Measurements from ENCODE around the gene ST6GALNAC4.
"Not testable (repeated sequence)": the region's sequence is repeated elsewhere in the genome, so short reads cannot be mapped to it uniquely, and the experiment has no call there.

The ST6GALNAC4 gene

GRCh38 chr9:127870153-127870491, 46.7 kb downstream of the ST6GALNAC4 start:
- not testable (repeated sequence) for DNase-seq (ENCODE audit: low read depth in 2 of 2)

GRCh38 chr9:127869310-127870152, 47.3 kb downstream of the ST6GALNAC4 start:
- DNase-seq (ENCODE audit: low read depth in 2 of 2): peak; percentile 69 to 81

GRCh38 chr9:127868278-127868902, 48.5 kb downstream of the ST6GALNAC4 start:
- DNase-seq (ENCODE audit: low read depth in 2 of 2): no peak

DNA sequence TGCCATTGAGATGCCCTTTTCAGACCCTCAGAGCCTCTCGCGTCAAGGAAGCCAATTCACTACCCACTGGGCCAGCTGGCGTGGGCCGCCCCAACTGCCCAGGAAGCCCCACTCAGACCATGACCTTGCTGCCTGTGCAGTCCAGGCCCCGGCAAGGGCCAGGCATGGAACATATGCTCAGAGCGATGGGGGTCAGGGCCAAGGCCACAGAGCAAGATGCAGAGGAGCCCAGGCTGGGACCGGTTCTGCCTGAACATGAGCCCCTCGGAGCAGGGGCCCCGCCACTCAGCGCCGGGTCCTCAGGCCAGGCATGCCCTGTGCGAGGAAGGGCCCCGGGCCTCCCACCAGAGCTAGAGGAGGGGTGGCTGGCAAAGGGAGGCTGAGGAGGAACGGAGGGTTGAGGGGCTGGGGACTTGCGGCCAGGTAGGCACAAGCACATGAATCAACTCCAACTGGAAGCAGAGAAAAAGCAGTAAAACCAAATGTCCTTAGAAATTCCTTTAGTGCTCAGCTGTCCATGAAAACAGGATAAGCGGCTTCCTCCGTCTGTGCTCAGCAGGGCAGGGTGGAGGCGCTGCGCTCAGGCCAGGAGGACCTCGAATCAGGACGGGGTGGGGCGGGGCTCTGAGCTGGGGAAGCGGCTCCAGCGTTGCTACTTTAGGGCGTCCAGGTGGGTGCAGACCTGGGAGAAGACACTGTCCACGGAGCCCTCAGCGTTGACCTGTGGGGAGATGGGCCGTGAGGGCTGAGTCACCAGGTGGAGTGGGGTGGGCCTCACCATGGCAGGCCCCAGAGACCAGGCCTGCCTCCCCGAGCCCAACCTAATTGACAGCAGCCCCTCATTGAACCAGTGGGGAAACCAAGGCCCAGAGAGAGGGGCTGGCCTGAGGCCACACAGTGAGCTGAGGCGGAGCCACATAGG, 49.2 kb downstream of the ST6GALNAC4 start:
- no peak for DNase-seq (ENCODE audit: low read depth in 2 of 2)

DNA sequence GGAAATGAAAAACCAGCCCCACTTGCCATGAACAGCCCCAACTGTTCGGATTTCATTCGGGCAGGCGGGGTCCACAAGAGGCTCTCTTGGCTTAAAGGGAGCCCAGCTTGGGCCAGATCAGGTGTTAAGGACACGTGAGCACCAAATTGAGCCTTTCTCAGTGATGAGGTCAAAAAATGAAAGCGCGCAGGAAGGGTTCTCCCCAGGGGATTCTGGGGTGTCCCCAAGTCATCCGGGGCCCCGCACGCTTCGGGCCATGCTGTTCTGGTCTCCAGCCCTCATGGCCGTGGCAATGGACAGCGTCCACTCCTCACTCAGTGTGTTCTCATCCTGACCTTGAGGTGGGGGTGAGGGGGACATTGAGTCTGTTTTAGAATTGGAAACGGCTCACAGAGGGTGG, 50.3 kb downstream of the ST6GALNAC4 start:
- DNase-seq (ENCODE audit: low read depth in 2 of 2): no peak

- peak; percentile 23 to 32 for DNase-seq (ENCODE audit: low read depth in 2 of 2)
These were observed 51.0 kb downstream of the ST6GALNAC4 start for GRCh38 chr9:127865645-127866464.

DNA sequence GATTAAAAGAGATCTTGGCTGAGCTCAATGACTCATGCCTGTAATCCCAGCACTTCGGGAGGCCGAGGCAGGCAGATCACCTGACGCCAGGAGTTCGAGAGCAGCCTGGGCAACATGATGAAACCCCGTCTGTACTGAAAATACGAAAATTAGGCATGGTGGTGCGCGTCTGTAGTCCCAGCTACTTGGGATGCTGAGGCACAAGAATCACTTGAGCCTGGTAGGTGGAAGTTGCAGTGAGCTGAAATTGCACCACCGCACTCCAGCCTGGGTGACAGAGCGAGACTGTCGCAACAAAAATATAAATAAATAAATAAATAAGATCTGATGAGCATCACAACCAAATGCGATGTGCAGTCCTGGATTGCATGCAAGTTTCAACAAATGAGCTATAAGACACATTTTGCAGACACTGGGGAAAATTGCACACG, 53.6 kb downstream of the ST6GALNAC4 start:
- DNase-seq (ENCODE audit: low read depth in 2 of 2): no peak

DNA sequence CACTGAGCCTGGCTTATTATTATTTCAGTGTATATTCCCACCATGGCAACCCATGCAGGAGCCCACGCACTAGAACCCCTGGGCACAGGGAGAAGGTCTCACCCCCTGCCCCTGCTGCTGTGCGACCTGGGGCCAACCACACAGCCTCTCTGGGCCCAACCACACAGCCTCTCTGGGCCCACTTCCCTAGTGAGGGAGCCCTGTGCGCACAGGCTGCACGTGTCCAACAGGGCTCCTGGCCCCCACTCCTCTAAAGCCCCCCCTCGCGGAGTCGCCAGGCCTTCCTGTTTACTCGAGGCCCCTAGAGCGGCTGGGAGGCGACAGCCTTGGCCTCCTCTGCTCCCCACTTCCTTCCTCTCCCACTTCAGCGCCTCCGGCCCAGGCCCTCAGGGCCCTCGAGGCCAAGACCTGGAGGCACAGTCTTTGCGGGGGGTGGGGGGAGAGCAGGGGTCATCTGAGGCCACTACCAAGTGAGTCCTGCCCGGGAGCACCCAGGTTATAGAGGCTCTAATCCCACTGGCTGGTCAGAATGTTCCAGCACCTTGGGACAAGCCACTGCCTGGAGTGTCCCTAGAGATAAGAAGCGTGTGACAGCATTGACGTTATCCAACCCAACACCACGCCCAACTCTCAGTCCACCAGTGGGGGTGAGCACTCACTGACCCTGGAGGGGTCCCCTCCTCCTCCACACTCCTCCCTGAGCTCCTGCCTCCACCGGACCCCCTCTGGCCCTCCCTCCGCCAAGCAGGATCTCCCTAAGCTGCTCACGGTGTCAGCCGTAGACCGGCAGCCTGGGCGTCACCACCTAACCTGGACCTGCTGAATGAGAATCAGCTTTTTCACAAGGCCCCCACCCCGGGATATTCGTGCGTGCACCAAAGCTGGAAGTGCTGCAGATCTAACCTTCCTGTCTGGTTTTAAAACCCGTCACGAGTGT, 54.5 kb downstream of the ST6GALNAC4 start:
- DNase-seq (ENCODE audit: low read depth in 2 of 2): no peak

DNA sequence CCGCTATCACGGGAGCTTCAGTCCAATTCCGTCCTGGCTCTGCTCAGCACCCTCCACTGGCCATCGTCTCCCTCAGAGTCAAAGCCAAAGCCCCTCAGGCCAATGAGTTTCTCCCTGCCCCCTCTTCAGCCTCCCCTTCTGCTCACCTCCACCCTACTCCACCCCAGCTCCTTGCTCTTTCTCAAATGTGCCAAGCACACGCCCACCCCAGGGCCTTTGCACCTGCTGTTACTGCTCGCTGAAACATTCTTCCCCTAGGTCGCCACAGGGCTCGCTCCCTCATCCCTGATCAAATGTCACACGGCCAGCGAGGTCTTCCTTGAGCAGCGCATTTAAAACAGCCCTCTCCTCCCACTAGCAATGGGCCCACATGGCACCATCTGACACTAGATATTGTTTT, 56.1 kb downstream of the ST6GALNAC4 start:
- no peak for DNase-seq (ENCODE audit: low read depth in 2 of 2)

DNA sequence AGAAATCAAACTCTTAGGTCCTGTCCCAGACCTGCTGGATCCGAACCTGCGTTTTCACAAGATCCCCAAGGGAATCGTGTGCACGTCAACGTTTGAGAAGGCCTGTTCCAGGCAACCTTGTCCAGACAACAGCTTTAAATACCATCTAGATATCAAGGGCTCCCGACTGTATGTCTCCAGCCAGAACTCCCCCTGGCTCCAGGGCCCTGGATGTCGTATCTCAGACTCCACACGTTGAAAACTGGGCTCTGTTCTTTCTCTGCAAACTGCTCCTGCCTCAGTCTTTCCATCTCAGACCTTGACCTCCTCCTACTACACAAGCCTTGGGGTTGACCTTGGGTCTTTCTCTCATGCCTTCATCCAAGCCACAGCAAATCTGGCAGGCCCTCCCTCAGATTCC, 56.6 kb downstream of the ST6GALNAC4 start:
- no peak for DNase-seq (ENCODE audit: low read depth in 2 of 2)

GRCh38 chr9:127858041-127858512, 58.8 kb downstream of the ST6GALNAC4 start:
- DNase-seq (ENCODE audit: low read depth in 2 of 2): no peak
